ENCODE results near the gene ENDOG.
A peak's percentile ranks its signal among the peaks of the same experiment; 100 is the strongest.

ENDOG gene

GRCh38 chr9:128822407-128823042 is 4.2 kb downstream of the ENDOG start:
- Histone ChIP-seq H3K4me1 (ENCODE audit: control insufficient read depth, low read depth, low read length) (no peaks in the 10 kb centered on the region), H3K27me3 (ENCODE audit: control insufficient read depth, insufficient read depth, low read length) (peaks cover 1% of the 10 kb centered on the region), H3K9ac (ENCODE audit: low read length) (no peak overlapping the region), H3K27ac (ENCODE audit: low read length) (no peak overlapping the region), H3K36me3 (ENCODE audit: control insufficient read depth, low read depth, low read length) (peaks cover 57% of the 10 kb centered on the region), H3K9me3 (ENCODE audit: control insufficient read depth, low read depth, low read length) (no peaks in the 10 kb centered on the region), H3K4me3 (ENCODE audit: low read length) (no peak overlapping the region)

- H3K9me3 ChIP-seq (ENCODE audit: control insufficient read depth, low read depth, low read length): no peaks in the 10 kb centered on the region
- H3K4me3 ChIP-seq (ENCODE audit: low read length): no peak overlapping the region
- no peak overlapping the region for H3K27ac ChIP-seq (ENCODE audit: low read length)
- H3K36me3 ChIP-seq (ENCODE audit: control insufficient read depth, low read depth, low read length): peaks cover 57% of the 10 kb centered on the region
- no peaks in the 10 kb centered on the region for H3K4me1 ChIP-seq (ENCODE audit: control insufficient read depth, low read depth, low read length)
- H3K9ac ChIP-seq (ENCODE audit: low read length): no peak overlapping the region
- H3K27me3 ChIP-seq (ENCODE audit: control insufficient read depth, insufficient read depth, low read length): no peaks in the 10 kb centered on the region
These were observed 5.1 kb downstream of the ENDOG start for GRCh38 chr9:128823362-128823902.

GRCh38 chr9:128823903-128824406 is 5.7 kb downstream of the ENDOG start:
- Histone ChIP-seq H3K9ac (ENCODE audit: low read length) (no peak overlapping the region), H3K9me3 (ENCODE audit: control insufficient read depth, low read depth, low read length) (no peaks in the 10 kb centered on the region), H3K27me3 (ENCODE audit: control insufficient read depth, insufficient read depth, low read length) (no peaks in the 10 kb centered on the region), H3K36me3 (ENCODE audit: control insufficient read depth, low read depth, low read length) (peaks cover 57% of the 10 kb centered on the region), H3K4me1 (ENCODE audit: control insufficient read depth, low read depth, low read length) (no peaks in the 10 kb centered on the region), H3K4me3 (ENCODE audit: low read length) (no peak overlapping the region), H3K27ac (ENCODE audit: low read length) (no peak overlapping the region)

GRCh38 chr9:128824911-128825310 is 6.6 kb downstream of the ENDOG start:
- no peak overlapping the region for H3K27ac ChIP-seq (ENCODE audit: low read length)
- peaks cover 57% of the 10 kb centered on the region for H3K36me3 ChIP-seq (ENCODE audit: control insufficient read depth, low read depth, low read length)
- H3K9me3 ChIP-seq (ENCODE audit: control insufficient read depth, low read depth, low read length): no peaks in the 10 kb centered on the region
- H3K27me3 ChIP-seq (ENCODE audit: control insufficient read depth, insufficient read depth, low read length): no peaks in the 10 kb centered on the region
- H3K4me3 ChIP-seq (ENCODE audit: low read length): no peak overlapping the region
- no peak overlapping the region for H3K9ac ChIP-seq (ENCODE audit: low read length)
- no peaks in the 10 kb centered on the region for H3K4me1 ChIP-seq (ENCODE audit: control insufficient read depth, low read depth, low read length)

GRCh38 chr9:128825923-128826700 is 7.8 kb downstream of the ENDOG start:
- H3K4me1 ChIP-seq (ENCODE audit: control insufficient read depth, low read depth, low read length): no peaks in the 10 kb centered on the region
- no peak overlapping the region for H3K4me3 ChIP-seq (ENCODE audit: low read length)
- peaks cover 57% of the 10 kb centered on the region for H3K36me3 ChIP-seq (ENCODE audit: control insufficient read depth, low read depth, low read length)
- no peaks in the 10 kb centered on the region for H3K9me3 ChIP-seq (ENCODE audit: control insufficient read depth, low read depth, low read length)
- no peak overlapping the region for H3K27ac ChIP-seq (ENCODE audit: low read length)
- no peak overlapping the region for H3K9ac ChIP-seq (ENCODE audit: low read length)
- no peaks in the 10 kb centered on the region for H3K27me3 ChIP-seq (ENCODE audit: control insufficient read depth, insufficient read depth, low read length)

GRCh38 chr9:128828267-128828666 is 10.0 kb downstream of the ENDOG start:
- no peaks in the 10 kb centered on the region for H3K4me1 ChIP-seq (ENCODE audit: control insufficient read depth, low read depth, low read length)
- H3K27me3 ChIP-seq (ENCODE audit: control insufficient read depth, insufficient read depth, low read length): no peaks in the 10 kb centered on the region
- H3K9me3 ChIP-seq (ENCODE audit: control insufficient read depth, low read depth, low read length): no peaks in the 10 kb centered on the region
- H3K36me3 ChIP-seq (ENCODE audit: control insufficient read depth, low read depth, low read length): peaks cover 38% of the 10 kb centered on the region
- H3K4me3 ChIP-seq (ENCODE audit: low read length): peak overlapping the region; percentile 87
- H3K27ac ChIP-seq (ENCODE audit: low read length): no peak overlapping the region
- H3K9ac ChIP-seq (ENCODE audit: low read length): peak overlapping the region; percentile 80

- no peaks in the 10 kb centered on the region for H3K4me1 ChIP-seq (ENCODE audit: control insufficient read depth, low read depth, low read length)
These were observed 10.6 kb downstream of the ENDOG start for GRCh38 chr9:128828719-128829452.

GRCh38 chr9:128829477-128830251 is 11.4 kb downstream of the ENDOG start, which contains the start of gene SPOUT1:
Gene SPOUT1 (minus strand): TSS chr9:128829794. CDS start chr9:128829780, 14 bp downstream.
- H3K4me1 ChIP-seq (ENCODE audit: control insufficient read depth, low read depth, low read length): no peaks in the 10 kb centered on the region
- no peaks in the 10 kb centered on the region for H3K27me3 ChIP-seq (ENCODE audit: control insufficient read depth, insufficient read depth, low read length)
- H3K27ac ChIP-seq (ENCODE audit: low read length): no peak within 1 kb of the TSS
- peak within 1 kb of the TSS; percentile 87 for H3K4me3 ChIP-seq (ENCODE audit: low read length)
- H3K9ac ChIP-seq (ENCODE audit: low read length): peak within 1 kb of the TSS; percentile 80
- H3K36me3 ChIP-seq (ENCODE audit: control insufficient read depth, low read depth, low read length): peaks cover 28% of the 10 kb centered on the region
- H3K9me3 ChIP-seq (ENCODE audit: control insufficient read depth, low read depth, low read length): no peaks in the 10 kb centered on the region

More at GRCh38 chr9:128828719-128829452, 10.6 kb downstream of the ENDOG start:
- Histone ChIP-seq H3K27ac (ENCODE audit: low read length) (no peak overlapping the region), H3K4me3 (ENCODE audit: low read length) (peak overlapping the region; percentile 87), H3K9me3 (ENCODE audit: control insufficient read depth, low read depth, low read length) (no peaks in the 10 kb centered on the region), H3K36me3 (ENCODE audit: control insufficient read depth, low read depth, low read length) (peaks cover 32% of the 10 kb centered on the region), H3K27me3 (ENCODE audit: control insufficient read depth, insufficient read depth, low read length) (no peaks in the 10 kb centered on the region), H3K9ac (ENCODE audit: low read length) (peak overlapping the region; percentile 80)

- peaks cover 13% of the 10 kb centered on the region for H3K36me3 ChIP-seq (ENCODE audit: control insufficient read depth, low read depth, low read length)
- H3K4me3 ChIP-seq (ENCODE audit: low read length): no peak overlapping the region
- no peaks in the 10 kb centered on the region for H3K4me1 ChIP-seq (ENCODE audit: control insufficient read depth, low read depth, low read length)
- H3K9me3 ChIP-seq (ENCODE audit: control insufficient read depth, low read depth, low read length): no peaks in the 10 kb centered on the region
- H3K9ac ChIP-seq (ENCODE audit: low read length): no peak overlapping the region
- H3K27ac ChIP-seq (ENCODE audit: low read length): no peak overlapping the region
- no peaks in the 10 kb centered on the region for H3K27me3 ChIP-seq (ENCODE audit: control insufficient read depth, insufficient read depth, low read length)
These were observed 15.4 kb downstream of the ENDOG start for GRCh38 chr9:128833696-128834095.

GRCh38 chr9:128835246-128836210 is 17.2 kb downstream of the ENDOG start:
- Histone ChIP-seq H3K9ac (ENCODE audit: low read length) (no peak overlapping the region), H3K27ac (ENCODE audit: low read length) (no peak overlapping the region), H3K36me3 (ENCODE audit: control insufficient read depth, low read depth, low read length) (peaks cover 13% of the 10 kb centered on the region), H3K4me1 (ENCODE audit: control insufficient read depth, low read depth, low read length) (no peaks in the 10 kb centered on the region), H3K9me3 (ENCODE audit: control insufficient read depth, low read depth, low read length) (no peaks in the 10 kb centered on the region), H3K27me3 (ENCODE audit: control insufficient read depth, insufficient read depth, low read length) (no peaks in the 10 kb centered on the region), H3K4me3 (ENCODE audit: low read length) (no peak overlapping the region)

Measured in iPS-18a (cell line).